Esophagus squamous epithelium (tissue), 4 donors: ENCODE measurements around the gene ULK2.

ENCODE experiments used
- CTCF ChIP-seq, 6 experiments: fragments of 450-650 bp in 4 of 6; fragments of 200-600 bp in 2 of 6; sonication (generic) in 2 of 6; IDR thresholded peaks; one replicate each; pipeline ENCODE4 v1.5.1; 2016 to 2019; ENCODE audit warnings: antibody characterized with exemption in 6 of 6, mild to moderate bottlenecking in 4 of 6, moderate library complexity in 4 of 6
- POLR2A ChIP-seq, 4 donors: fragments of 450-650 bp; IDR thresholded peaks; one replicate each; pipeline ENCODE4 v1.6.1; 2017; ENCODE audit warnings: antibody characterized with exemption in 4 of 4, mild to moderate bottlenecking in 4 of 4, moderate library complexity in 3 of 4

DNA sequence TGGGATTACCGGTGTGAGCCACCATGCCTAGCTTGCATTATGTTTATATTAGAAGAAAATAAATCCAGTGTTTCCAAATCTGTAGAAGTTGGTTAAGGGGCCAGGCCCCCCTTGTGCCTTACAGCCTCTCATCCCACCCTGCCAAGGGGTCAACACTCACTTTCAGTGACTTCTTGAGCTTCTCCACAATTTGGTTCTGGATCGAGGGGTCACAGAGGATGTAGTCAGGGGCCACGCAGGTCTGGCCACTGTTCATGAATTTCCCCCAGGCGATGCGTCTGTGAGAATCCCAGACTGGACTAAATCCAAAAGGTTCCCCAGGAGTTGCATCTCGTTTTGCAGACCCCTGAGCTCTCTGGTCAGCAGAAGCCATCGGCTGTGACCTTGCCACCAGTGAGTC lies 126.8 kb downstream of the ULK2 start:
- no peak for TF ChIP-seq CTCF (IDR thresholded peaks at IDR 0.05)
- TF ChIP-seq POLR2A (IDR thresholded peaks at IDR 0.05), result no peak
